NB4 (cell line): ENCODE measurements around the gene SEC61G.
A peak's percentile ranks its signal among the peaks of the same experiment; 100 is the strongest.

ENCODE experiments used
- DNase-seq: peaks from one replicate; pipeline ENCODE4 v3.0.0; 2010; ENCODE audit warnings: low read depth
- H3K4me3 ChIP-seq: one replicate; pipeline ENCODE4 v1.5.1; 2011; ENCODE audit warnings: mild to moderate bottlenecking, low read depth, low read length, moderate library complexity
- MAX ChIP-seq: IDR thresholded peaks from 2 replicates; pipeline ENCODE4 v1.6.1; 2011; ENCODE audit warnings: low read depth, low read length
- MYC ChIP-seq: IDR thresholded peaks from 2 replicates; pipeline ENCODE4 v1.6.1; 2011; ENCODE audit warnings: low read depth, low read length
- POLR2A ChIP-seq: IDR thresholded peaks from 2 replicates; pipeline ENCODE4 v1.6.1; 2011; ENCODE audit warnings: mild to moderate bottlenecking; ENCODE audit not compliant: insufficient read length; ENCODE audit errors: extremely low read depth
- TF ChIP-seq, protein P1 (sequence below): IDR thresholded peaks from one replicate; pipeline ENCODE4 v1.5.1; 2012; ENCODE audit warnings: low read depth, low read length

Gene SEC61G

DNA sequence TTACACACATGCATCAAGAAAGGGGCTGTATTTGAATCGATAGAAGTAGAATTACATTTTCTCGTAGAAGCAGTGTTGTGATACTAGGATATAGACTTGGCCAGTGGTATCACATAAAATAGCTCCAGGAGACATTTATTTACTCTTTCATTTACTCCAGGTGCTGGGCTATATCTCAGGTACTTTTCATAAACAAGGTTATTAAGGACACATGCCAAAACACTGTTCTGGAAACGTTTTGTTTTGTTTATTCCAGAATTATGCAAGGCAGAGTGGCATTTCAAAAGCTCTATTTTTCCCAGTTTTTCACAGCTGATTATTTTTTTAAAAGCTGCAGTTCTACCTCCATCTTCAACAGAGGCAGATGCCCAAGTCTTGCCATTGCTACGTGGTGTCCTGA is 37.8 kb upstream of the SEC61G start:
- no peak for TF ChIP-seq POLR2A
- TF ChIP-seq, protein P1, sequence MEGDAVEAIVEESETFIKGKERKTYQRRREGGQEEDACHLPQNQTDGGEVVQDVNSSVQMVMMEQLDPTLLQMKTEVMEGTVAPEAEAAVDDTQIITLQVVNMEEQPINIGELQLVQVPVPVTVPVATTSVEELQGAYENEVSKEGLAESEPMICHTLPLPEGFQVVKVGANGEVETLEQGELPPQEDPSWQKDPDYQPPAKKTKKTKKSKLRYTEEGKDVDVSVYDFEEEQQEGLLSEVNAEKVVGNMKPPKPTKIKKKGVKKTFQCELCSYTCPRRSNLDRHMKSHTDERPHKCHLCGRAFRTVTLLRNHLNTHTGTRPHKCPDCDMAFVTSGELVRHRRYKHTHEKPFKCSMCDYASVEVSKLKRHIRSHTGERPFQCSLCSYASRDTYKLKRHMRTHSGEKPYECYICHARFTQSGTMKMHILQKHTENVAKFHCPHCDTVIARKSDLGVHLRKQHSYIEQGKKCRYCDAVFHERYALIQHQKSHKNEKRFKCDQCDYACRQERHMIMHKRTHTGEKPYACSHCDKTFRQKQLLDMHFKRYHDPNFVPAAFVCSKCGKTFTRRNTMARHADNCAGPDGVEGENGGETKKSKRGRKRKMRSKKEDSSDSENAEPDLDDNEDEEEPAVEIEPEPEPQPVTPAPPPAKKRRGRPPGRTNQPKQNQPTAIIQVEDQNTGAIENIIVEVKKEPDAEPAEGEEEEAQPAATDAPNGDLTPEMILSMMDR = no peak
- TF ChIP-seq MAX = no peak
- no peak for TF ChIP-seq MYC
- DNase-seq = no peak

GRCh38 chr7:54796150-54796549 is 37.1 kb upstream of the SEC61G start:
- no peak for TF ChIP-seq MAX
- TF ChIP-seq, protein P1 = no peak
- TF ChIP-seq MYC = no peak
- TF ChIP-seq POLR2A = no peak
- no peak for DNase-seq
- H3K4me3 ChIP-seq = no peak overlapping the region

More for the DNA sequence above, 37.8 kb upstream of the SEC61G start:
- H3K4me3 ChIP-seq = no peak overlapping the region

GRCh38 chr7:54792383-54792782 is 33.4 kb upstream of the SEC61G start:
- TF ChIP-seq MYC (no peak), POLR2A (no peak), MAX (no peak)
- TF ChIP-seq, protein P1 = no peak
- no peak overlapping the region for H3K4me3 ChIP-seq
- DNase-seq = no peak

- DNase-seq = peak; percentile 69
- H3K4me3 ChIP-seq = no peak overlapping the region
- no peak for TF ChIP-seq POLR2A
- TF ChIP-seq MYC = no peak
- TF ChIP-seq, protein P1 = peak; percentile 61
- no peak for TF ChIP-seq MAX
Observed at GRCh38 chr7:54788664-54789063, 29.7 kb upstream of the SEC61G start.

GRCh38 chr7:54785261-54785660 is 26.2 kb upstream of the SEC61G start:
- no peak overlapping the region for H3K4me3 ChIP-seq
- DNase-seq = no peak
- TF ChIP-seq MAX = no peak
- TF ChIP-seq POLR2A = no peak
- TF ChIP-seq, protein P1 = no peak
- TF ChIP-seq MYC = no peak

DNA sequence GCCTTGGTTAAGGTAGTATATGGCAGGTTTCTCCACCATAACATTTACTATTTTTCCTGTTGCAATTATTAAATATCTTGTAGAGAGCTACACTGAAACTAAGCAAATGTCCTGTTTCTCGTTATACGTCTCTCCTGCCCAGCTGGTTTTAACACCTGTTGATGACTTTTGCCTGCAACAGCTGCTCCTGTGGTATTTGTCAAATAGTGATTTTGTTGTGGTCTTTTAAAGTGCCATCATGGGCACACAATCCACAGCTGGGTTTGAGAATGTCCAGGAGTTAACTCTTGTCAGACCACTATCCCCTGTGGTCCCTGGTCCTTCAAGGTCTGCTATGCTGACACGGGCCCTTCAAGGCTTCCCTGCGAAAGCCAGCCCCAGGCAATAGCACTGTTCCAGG is 24.9 kb upstream of the SEC61G start:
- DNase-seq = no peak
- TF ChIP-seq POLR2A = no peak
- no peak for TF ChIP-seq MYC
- TF ChIP-seq MAX = no peak
- TF ChIP-seq, protein P1 = no peak
- H3K4me3 ChIP-seq = no peak overlapping the region
